GM12878 (cell line): ENCODE results near the gene PTCD3.

Experiments used
- BACH1 ChIP-seq: fragments of 450-650 bp; IDR thresholded peaks from 2 replicates; pipeline ENCODE4 v1.6.1; 2017; ENCODE audit warnings: mild to moderate bottlenecking, borderline replicate concordance
- CBFB ChIP-seq: IDR thresholded peaks from 2 replicates; pipeline ENCODE4 v1.6.1; 2016; ENCODE audit warnings: antibody characterized with exemption, low read depth
- CTCF ChIP-seq, 3 experiments: IDR thresholded peaks in 2 of 3; conservative IDR thresholded peaks in 1 of 3; 2 replicates each; pipeline ENCODE4 v1.5.1; 2011; ENCODE audit warnings: low read depth in 3 of 3, low read length in 3 of 3, mild to moderate bottlenecking in 3 of 3, control low read depth in 2 of 3, moderate library complexity in 2 of 3, inconsistent platforms in 1 of 3, mixed read lengths in 1 of 3; ENCODE audit not compliant: control insufficient read depth in 2 of 3, insufficient read depth in 1 of 3; ENCODE audit errors: extremely low read depth in 1 of 3
- ETV6 ChIP-seq, 2 experiments: fragments of 450-650 bp in 1 of 2; IDR thresholded peaks in 1 of 2; conservative IDR thresholded peaks in 1 of 2; 2 replicates each; pipeline ENCODE4 v1.6.1; 2014; ENCODE audit warnings: antibody characterized with exemption in 1 of 2, borderline replicate concordance in 1 of 2, low read depth in 1 of 2, mild to moderate bottlenecking in 1 of 2, moderate library complexity in 1 of 2
- EZH2 ChIP-seq: IDR thresholded peaks from 2 replicates; pipeline ENCODE4 v1.6.1; 2012; ENCODE audit warnings: low read depth, mild to moderate bottlenecking, control low read depth, inconsistent platforms, low read length, borderline replicate concordance; ENCODE audit not compliant: control insufficient read depth
- POLR2A ChIP-seq: IDR thresholded peaks from 2 replicates; pipeline ENCODE4 v1.6.1; 2011; ENCODE audit warnings: low read depth, mild to moderate bottlenecking, low read length
- RELA ChIP-seq: fragments of 450-650 bp; IDR thresholded peaks from 2 replicates; pipeline ENCODE4 v1.8.0; 2014; ENCODE audit warnings: borderline replicate concordance; ENCODE audit not compliant: partially characterized antibody
- STAT1 ChIP-seq: fragments of 450-650 bp; conservative IDR thresholded peaks from 2 replicates; pipeline ENCODE4 v1.6.1; 2014; ENCODE audit warnings: antibody characterized with exemption, mild to moderate bottlenecking
- STAT3 ChIP-seq: IDR thresholded peaks from 2 replicates; pipeline ENCODE4 v1.6.1; 2011; ENCODE audit warnings: low read depth, low read length, improper control_type of control experiment
- TAF1 ChIP-seq: IDR thresholded peaks from 2 replicates; pipeline ENCODE4 v1.6.1; 2011; ENCODE audit warnings: mild to moderate bottlenecking, low read depth, low read length, borderline replicate concordance
- ZBED1 ChIP-seq: IDR thresholded peaks from 2 replicates; pipeline ENCODE4 v1.6.1; 2016; ENCODE audit warnings: borderline replicate concordance
- TF ChIP-seq, protein P1 (sequence below): fragments of 450-650 bp; IDR thresholded peaks from 2 replicates; pipeline ENCODE4 v1.6.1; 2017; ENCODE audit warnings: mild to moderate bottlenecking, moderate library complexity
- TF ChIP-seq, protein P2 (sequence below): fragments of 450-650 bp; IDR thresholded peaks from 2 replicates; pipeline ENCODE4 v1.6.1; 2017; ENCODE audit warnings: mild to moderate bottlenecking, low read depth, inconsistent platforms; ENCODE audit not compliant: poor library complexity, severe bottlenecking
- TF ChIP-seq, protein P3 (sequence below): fragments of 150-350 bp; IDR thresholded peaks from 2 replicates; pipeline ENCODE4 v1.6.1; 2016; ENCODE audit warnings: low read depth, low read length

- TF ChIP-seq POLR2A: no peak
- TF ChIP-seq CTCF (IDR thresholded peaks at IDR 0.05 in 2 of 3, conservative IDR thresholded peaks at IDR 0.05 in 1 of 3; ENCODE audit: control insufficient read depth in 2 of 3, extremely low read depth in 1 of 3, insufficient read depth in 1 of 3, low read depth in 3 of 3, low read length in 3 of 3): no peak
- TF ChIP-seq ZBED1: no peak
- TF ChIP-seq, protein P1, sequence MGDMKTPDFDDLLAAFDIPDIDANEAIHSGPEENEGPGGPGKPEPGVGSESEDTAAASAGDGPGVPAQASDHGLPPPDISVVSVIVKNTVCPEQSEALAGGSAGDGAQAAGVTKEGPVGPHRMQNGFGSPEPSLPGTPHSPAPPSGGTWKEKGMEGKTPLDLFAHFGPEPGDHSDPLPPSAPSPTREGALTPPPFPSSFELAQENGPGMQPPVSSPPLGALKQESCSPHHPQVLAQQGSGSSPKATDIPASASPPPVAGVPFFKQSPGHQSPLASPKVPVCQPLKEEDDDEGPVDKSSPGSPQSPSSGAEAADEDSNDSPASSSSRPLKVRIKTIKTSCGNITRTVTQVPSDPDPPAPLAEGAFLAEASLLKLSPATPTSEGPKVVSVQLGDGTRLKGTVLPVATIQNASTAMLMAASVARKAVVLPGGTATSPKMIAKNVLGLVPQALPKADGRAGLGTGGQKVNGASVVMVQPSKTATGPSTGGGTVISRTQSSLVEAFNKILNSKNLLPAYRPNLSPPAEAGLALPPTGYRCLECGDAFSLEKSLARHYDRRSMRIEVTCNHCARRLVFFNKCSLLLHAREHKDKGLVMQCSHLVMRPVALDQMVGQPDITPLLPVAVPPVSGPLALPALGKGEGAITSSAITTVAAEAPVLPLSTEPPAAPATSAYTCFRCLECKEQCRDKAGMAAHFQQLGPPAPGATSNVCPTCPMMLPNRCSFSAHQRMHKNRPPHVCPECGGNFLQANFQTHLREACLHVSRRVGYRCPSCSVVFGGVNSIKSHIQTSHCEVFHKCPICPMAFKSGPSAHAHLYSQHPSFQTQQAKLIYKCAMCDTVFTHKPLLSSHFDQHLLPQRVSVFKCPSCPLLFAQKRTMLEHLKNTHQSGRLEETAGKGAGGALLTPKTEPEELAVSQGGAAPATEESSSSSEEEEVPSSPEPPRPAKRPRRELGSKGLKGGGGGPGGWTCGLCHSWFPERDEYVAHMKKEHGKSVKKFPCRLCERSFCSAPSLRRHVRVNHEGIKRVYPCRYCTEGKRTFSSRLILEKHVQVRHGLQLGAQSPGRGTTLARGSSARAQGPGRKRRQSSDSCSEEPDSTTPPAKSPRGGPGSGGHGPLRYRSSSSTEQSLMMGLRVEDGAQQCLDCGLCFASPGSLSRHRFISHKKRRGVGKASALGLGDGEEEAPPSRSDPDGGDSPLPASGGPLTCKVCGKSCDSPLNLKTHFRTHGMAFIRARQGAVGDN: no peak
- TF ChIP-seq, protein P2, sequence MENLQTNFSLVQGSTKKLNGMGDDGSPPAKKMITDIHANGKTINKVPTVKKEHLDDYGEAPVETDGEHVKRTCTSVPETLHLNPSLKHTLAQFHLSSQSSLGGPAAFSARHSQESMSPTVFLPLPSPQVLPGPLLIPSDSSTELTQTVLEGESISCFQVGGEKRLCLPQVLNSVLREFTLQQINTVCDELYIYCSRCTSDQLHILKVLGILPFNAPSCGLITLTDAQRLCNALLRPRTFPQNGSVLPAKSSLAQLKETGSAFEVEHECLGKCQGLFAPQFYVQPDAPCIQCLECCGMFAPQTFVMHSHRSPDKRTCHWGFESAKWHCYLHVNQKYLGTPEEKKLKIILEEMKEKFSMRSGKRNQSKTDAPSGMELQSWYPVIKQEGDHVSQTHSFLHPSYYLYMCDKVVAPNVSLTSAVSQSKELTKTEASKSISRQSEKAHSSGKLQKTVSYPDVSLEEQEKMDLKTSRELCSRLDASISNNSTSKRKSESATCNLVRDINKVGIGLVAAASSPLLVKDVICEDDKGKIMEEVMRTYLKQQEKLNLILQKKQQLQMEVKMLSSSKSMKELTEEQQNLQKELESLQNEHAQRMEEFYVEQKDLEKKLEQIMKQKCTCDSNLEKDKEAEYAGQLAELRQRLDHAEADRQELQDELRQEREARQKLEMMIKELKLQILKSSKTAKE: no peak
- TF ChIP-seq ETV6 (conservative IDR thresholded peaks at IDR 0.05 in 1 of 2, IDR thresholded peaks at IDR 0.05 in 1 of 2; ENCODE audit: borderline replicate concordance in 1 of 2, low read depth in 1 of 2): no peak
- no peak for TF ChIP-seq RELA
- TF ChIP-seq CBFB: no peak
- no peak for TF ChIP-seq STAT1
- TF ChIP-seq EZH2: no peak
- TF ChIP-seq, protein P3, sequence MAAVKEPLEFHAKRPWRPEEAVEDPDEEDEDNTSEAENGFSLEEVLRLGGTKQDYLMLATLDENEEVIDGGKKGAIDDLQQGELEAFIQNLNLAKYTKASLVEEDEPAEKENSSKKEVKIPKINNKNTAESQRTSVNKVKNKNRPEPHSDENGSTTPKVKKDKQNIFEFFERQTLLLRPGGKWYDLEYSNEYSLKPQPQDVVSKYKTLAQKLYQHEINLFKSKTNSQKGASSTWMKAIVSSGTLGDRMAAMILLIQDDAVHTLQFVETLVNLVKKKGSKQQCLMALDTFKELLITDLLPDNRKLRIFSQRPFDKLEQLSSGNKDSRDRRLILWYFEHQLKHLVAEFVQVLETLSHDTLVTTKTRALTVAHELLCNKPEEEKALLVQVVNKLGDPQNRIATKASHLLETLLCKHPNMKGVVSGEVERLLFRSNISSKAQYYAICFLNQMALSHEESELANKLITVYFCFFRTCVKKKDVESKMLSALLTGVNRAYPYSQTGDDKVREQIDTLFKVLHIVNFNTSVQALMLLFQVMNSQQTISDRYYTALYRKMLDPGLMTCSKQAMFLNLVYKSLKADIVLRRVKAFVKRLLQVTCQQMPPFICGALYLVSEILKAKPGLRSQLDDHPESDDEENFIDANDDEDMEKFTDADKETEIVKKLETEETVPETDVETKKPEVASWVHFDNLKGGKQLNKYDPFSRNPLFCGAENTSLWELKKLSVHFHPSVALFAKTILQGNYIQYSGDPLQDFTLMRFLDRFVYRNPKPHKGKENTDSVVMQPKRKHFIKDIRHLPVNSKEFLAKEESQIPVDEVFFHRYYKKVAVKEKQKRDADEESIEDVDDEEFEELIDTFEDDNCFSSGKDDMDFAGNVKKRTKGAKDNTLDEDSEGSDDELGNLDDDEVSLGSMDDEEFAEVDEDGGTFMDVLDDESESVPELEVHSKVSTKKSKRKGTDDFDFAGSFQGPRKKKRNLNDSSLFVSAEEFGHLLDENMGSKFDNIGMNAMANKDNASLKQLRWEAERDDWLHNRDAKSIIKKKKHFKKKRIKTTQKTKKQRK: no peak
- TF ChIP-seq STAT3: no peak
- no peak for TF ChIP-seq TAF1
- TF ChIP-seq BACH1: no peak
Measured at GRCh38 chr2:86171295-86171694, 65.3 kb downstream of the PTCD3 start.
